K562 (cell line): Measurements from ENCODE around the gene SRSF1. TPM values are rescaled to one million over a fixed set of nuclear protein-coding genes. Genes with fewer than 3 reads are reported as not detected.
A peak's percentile ranks its signal among the peaks of the same experiment; 100 is the strongest.

Experiments used
- ATAC-seq: fragments of 200-7000 bp; cut with Tn5 transposase; 3 replicates; pipeline ENCODE4 v1.9.1; 2020; ENCODE audit warnings: moderate library complexity
- BruUV-seq: library from RNA; stranded (reverse); fragments of 400-500 nt; replicated peaks from 2 replicates; lab custom pipeline; 2021; lab: Mats Ljungman, UMichigan
- CTCF ChIA-PET: fragments of 300-600 bp; formaldehyde crosslinking; extraction: SDS; loops from one replicate; lab custom pipeline; 2021; ENCODE audit warnings: low intra/inter-chr PET ratio; lab: Yijun Ruan, JAX
- POLR2A ChIA-PET: fragments of 300-600, 350-650 bp; sonication (Branson Sonifier 250); formaldehyde crosslinking; extraction: SDS; loops from one replicate; lab custom pipeline; 2021; ENCODE audit warnings: antibody characterized with exemption, inconsistent platforms; lab: Yijun Ruan, JAX
- DNase-seq, 4 experiments: peaks; one replicate each; pipeline versions ENCODE4 v3.0.0 to v3.0.0-alpha.2; 2011 to 2018; ENCODE audit warnings: low spot score in 3 of 4, mixed read lengths in 3 of 4; ENCODE audit errors: extremely low read depth in 1 of 4
- FAIRE-seq: peaks from 2 replicates; lab custom pipeline; 2011; peaks lifted over from hg19 to GRCh38; lab: Jason Lieb, UNC
- H2AFZ ChIP-seq: 2 replicates; pipeline ENCODE4 v1.6.0; 2011; ENCODE audit warnings: low read depth, low read length, control low read depth, inconsistent platforms
- H3K27ac ChIP-seq: fragments of 200-600 bp; 3 replicates; pipeline ENCODE4 v1.8.0; 2011; ENCODE audit warnings: low read depth, mild to moderate bottlenecking, control low read depth, inconsistent platforms, low read length, moderate library complexity, mixed read lengths; ENCODE audit errors: extremely low read depth
- H3K27me3 ChIP-seq, 2 experiments: fragments of 300-600 bp in 1 of 2; 2 replicates in 1 of 2; 3 replicates in 1 of 2; pipeline versions ENCODE4 v1.6.0 to v1.8.0; 2011; ENCODE audit warnings: inconsistent platforms in 2 of 2, low read length in 2 of 2, mild to moderate bottlenecking in 1 of 2, mixed read lengths in 1 of 2, moderate library complexity in 1 of 2; ENCODE audit not compliant: control insufficient read depth in 2 of 2, insufficient read depth in 2 of 2
- H3K36me3 ChIP-seq: fragments of 300-600 bp; 3 replicates; pipeline ENCODE4 v1.8.0; 2011; ENCODE audit warnings: mild to moderate bottlenecking, low read length, inconsistent platforms; ENCODE audit not compliant: control insufficient read depth, insufficient read depth
- H3K4me1 ChIP-seq, 2 experiments: fragments of 200-600 bp in 1 of 2; replicated peaks in 1 of 2; 2 replicates in 1 of 2; 3 replicates in 1 of 2; pipeline versions ENCODE4 v1.5.1 to v1.8.0; 2011; ENCODE audit warnings: inconsistent platforms in 2 of 2, low read length in 2 of 2, mild to moderate bottlenecking in 1 of 2, mixed read lengths in 1 of 2, moderate library complexity in 1 of 2; ENCODE audit not compliant: control insufficient read depth in 2 of 2, insufficient read depth in 2 of 2
- H3K4me2 ChIP-seq: 2 replicates; pipeline ENCODE4 v1.6.1; 2011; ENCODE audit warnings: low read length, control low read depth, inconsistent platforms, mixed read lengths; ENCODE audit not compliant: insufficient read depth
- H3K4me3 ChIP-seq: fragments of 200-600 bp; sonication (generic), shearing (Covaris generic); 2 replicates; pipeline ENCODE4 v1.5.1; 2016; ENCODE audit warnings: control low read depth, inconsistent platforms
- H3K79me2 ChIP-seq: fragments of 200-600 bp; 3 replicates; pipeline ENCODE4 v1.8.0; 2011; ENCODE audit warnings: low read length, inconsistent platforms; ENCODE audit not compliant: control insufficient read depth, insufficient read depth
- H3K9ac ChIP-seq, 2 experiments: 2 replicates each; pipeline versions ENCODE4 v1.6.0 to v1.6.1; 2011; ENCODE audit warnings: low read depth in 2 of 2, low read length in 2 of 2, control low read depth in 1 of 2, inconsistent platforms in 1 of 2, mild to moderate bottlenecking in 1 of 2, mixed read lengths in 1 of 2; ENCODE audit not compliant: insufficient read depth in 1 of 2
- H3K9me1 ChIP-seq: one replicate; pipeline ENCODE4 v1.6.0; 2011; ENCODE audit warnings: inconsistent platforms, mild to moderate bottlenecking, low read length, moderate library complexity; ENCODE audit not compliant: control insufficient read depth, insufficient read depth
- H3K9me3 ChIP-seq: replicated peaks from 2 replicates; pipeline ENCODE4 v1.5.1; 2011; ENCODE audit warnings: low read depth, low read length, inconsistent platforms; ENCODE audit not compliant: control insufficient read depth, insufficient read depth
- H4K20me1 ChIP-seq: replicated peaks from 2 replicates; pipeline ENCODE4 v1.6.1; 2011; ENCODE audit warnings: low read length, inconsistent platforms, mixed read lengths; ENCODE audit not compliant: control insufficient read depth, insufficient read depth
- ARHGAP35 ChIP-seq: fragments of 450-650 bp; IDR thresholded peaks from 2 replicates; pipeline ENCODE4 v1.6.1; 2018; ENCODE audit not compliant: partially characterized antibody
- HNRNPK ChIP-seq: fragments of 200-400 bp; formaldehyde crosslinking; IDR thresholded peaks from one replicate; pipeline ENCODE4 v1.6.1; 2018; ENCODE audit warnings: mild to moderate bottlenecking, low read depth, low read length; ENCODE audit not compliant: poor library complexity, severe bottlenecking
- MEIS2 ChIP-seq: fragments of 450-650 bp; IDR thresholded peaks from 2 replicates; pipeline ENCODE4 v1.6.1; 2014; ENCODE audit warnings: mild to moderate bottlenecking; ENCODE audit not compliant: partially characterized antibody
- TAF15 ChIP-seq: fragments of 200-400 bp; formaldehyde crosslinking; IDR thresholded peaks from 2 replicates; pipeline ENCODE4 v1.6.1; 2017; ENCODE audit warnings: mild to moderate bottlenecking, low read depth, low read length, moderate library complexity
- ZBED1 ChIP-seq: IDR thresholded peaks from 2 replicates; pipeline ENCODE4 v1.6.1; 2014
- ZNF311 ChIP-seq: fragments of 250-450 bp; sonication (Bioruptor Pico); IDR thresholded peaks from 2 replicates; pipeline ENCODE4 v1.4.0; 2020; ENCODE audit warnings: mild to moderate bottlenecking, moderate library complexity
- WGBS: fragments of 100-300 bp; shearing (Covaris generic); methylation state at CpG from one replicate; pipeline ENCODE4 v1.1.6; 2016; ENCODE audit warnings: low coverage, mixed read lengths; ENCODE audit not compliant: insufficient coverage; ENCODE audit errors: missing lambda C conversion rate; 5-methylcytosine and 5-hydroxymethylcytosine counted together
- in situ Hi-C: fragments of 300-500 bp; cut with MboI; formaldehyde crosslinking; loops from 4 replicates; pipeline ENCODE4 v1.15.0; 2018; ENCODE audit warnings: inconsistent platforms, mixed read lengths
- intact Hi-C: fragments of 100-400 bp; cut with micrococcal nuclease; formaldehyde crosslinking; loops from 2 replicates; pipeline ENCODE4 v1.14.2; 2022
- polyA plus RNA-seq, 8 experiments: library from polyadenylated mRNA; depleted of rRNA in 4 of 8; stranded (reverse) in 5 of 8; unstranded in 3 of 8; fragments of >200 nt; fragmentation: Nextera tagmentation in 2 of 8; fragmentation: Illumina TruSeq in 1 of 8; extraction: Ambion mirVana in 2 of 8; extraction: Trizol in 1 of 8; gene quantifications; 2 replicates each; pipeline versions ENCODE4 v1.2.1 to v1.2.3, GENCODE V29; 2011 to 2014; ENCODE audit warnings: inconsistent platforms in 1 of 8, missing spikeins in 1 of 8
- total RNA-seq, 7 experiments: library from RNA; depleted of rRNA in 6 of 7; stranded (reverse); fragments of >200 nt in 6 of 7; fragmentation: Illumina TruSeq in 2 of 7; extraction: Trizol in 2 of 7; gene quantifications; 2 replicates each; pipeline versions ENCODE4 v1.2.1 to v1.2.3, GENCODE V29; 2011 to 2021; ENCODE audit warnings: low replicate concordance in 1 of 7
- TF ChIP-seq, protein P1 (sequence below), 2 experiments: fragments of 450-650 bp in 1 of 2; sonication (generic) in 1 of 2; formaldehyde crosslinking in 1 of 2; IDR thresholded peaks in 1 of 2; conservative IDR thresholded peaks in 1 of 2; 2 replicates each; pipeline versions ENCODE4 v1.6.1 to v1.8.1; 2016 to 2023; ENCODE audit warnings: mild to moderate bottlenecking in 2 of 2, moderate library complexity in 2 of 2, inconsistent platforms in 1 of 2, missing genetic modification reagents in 1 of 2
- TF ChIP-seq, protein P2 (sequence below), 2 experiments: IDR thresholded peaks in 1 of 2; conservative IDR thresholded peaks in 1 of 2; 2 replicates each; pipeline ENCODE4 v1.6.1; 2016; ENCODE audit warnings: low read depth in 2 of 2, mild to moderate bottlenecking in 1 of 2, missing compliant biosample characterization in 1 of 2, missing genetic modification characterization in 1 of 2, moderate library complexity in 1 of 2

The SRSF1 gene
- total and polyA plus RNA-seq, 9 of the 15 experiments (the other 6 are each of a cell fraction or from before 2014, with no cell fraction given) = 77.8 to 559 (median 442) TPM

DNA sequence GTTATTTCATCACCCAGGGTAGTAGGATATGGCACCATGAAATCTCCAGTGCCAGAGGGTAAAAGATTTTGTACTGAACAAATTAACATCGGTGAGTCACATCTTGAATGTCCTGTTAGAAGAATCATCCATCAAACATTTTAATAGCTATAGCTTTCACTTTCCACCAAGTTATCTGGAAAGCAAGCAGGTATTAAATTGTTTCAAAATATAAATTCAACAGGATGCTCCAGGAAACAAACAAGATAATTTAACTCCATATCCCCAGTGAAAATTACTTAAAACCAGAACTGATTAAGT is 21.4 kb downstream of the SRSF1 start:
- Histone ChIP-seq H3K27ac (no peak overlapping the region), H3K79me2 (peaks cover 59% of the 10 kb centered on the region)
- intact Hi-C loops = no loop called here
- no peak for DNase-seq
- peak; percentile 26 for TF ChIP-seq MEIS2
- TF ChIP-seq, protein P1, sequence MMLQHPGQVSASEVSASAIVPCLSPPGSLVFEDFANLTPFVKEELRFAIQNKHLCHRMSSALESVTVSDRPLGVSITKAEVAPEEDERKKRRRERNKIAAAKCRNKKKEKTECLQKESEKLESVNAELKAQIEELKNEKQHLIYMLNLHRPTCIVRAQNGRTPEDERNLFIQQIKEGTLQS (IDR thresholded peaks at IDR 0.05) = peak; percentile 47
- TF ChIP-seq, protein P1 (CRISPR knock-in tag; conservative IDR thresholded peaks at IDR 0.05) = no peak
- TF ChIP-seq ZNF311 = no peak
- TF ChIP-seq ARHGAP35 = no peak
- no peak for TF ChIP-seq HNRNPK
- TF ChIP-seq, protein P2, sequence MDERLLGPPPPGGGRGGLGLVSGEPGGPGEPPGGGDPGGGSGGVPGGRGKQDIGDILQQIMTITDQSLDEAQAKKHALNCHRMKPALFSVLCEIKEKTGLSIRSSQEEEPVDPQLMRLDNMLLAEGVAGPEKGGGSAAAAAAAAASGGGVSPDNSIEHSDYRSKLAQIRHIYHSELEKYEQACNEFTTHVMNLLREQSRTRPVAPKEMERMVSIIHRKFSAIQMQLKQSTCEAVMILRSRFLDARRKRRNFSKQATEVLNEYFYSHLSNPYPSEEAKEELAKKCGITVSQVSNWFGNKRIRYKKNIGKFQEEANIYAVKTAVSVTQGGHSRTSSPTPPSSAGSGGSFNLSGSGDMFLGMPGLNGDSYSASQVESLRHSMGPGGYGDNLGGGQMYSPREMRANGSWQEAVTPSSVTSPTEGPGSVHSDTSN (CRISPR knock-in tag; IDR thresholded peaks at IDR 0.05; ENCODE audit: low read depth) = no peak
- TF ChIP-seq, protein P2 (tag; conservative IDR thresholded peaks at IDR 0.05; ENCODE audit: low read depth) = 0 out of 2 replicates have a peak, but pooled peaks have one; percentile 38
- TF ChIP-seq TAF15 = no peak
- no peak for TF ChIP-seq ZBED1
- TF ChIP-seq, all 486 proteins: peak for 3
- no peaks in the 10 kb centered on the region for H3K27me3 ChIP-seq
- POLR2A ChIA-PET = interaction anchor here (0.6 to 3.0 kb wide), 7 partner anchors 8 to 29 kb away, joined by 3 to 24 read pairs (median 5); partner anchors contain the start of gene SRSF1
- in situ Hi-C loops = no loop called here
- no peak for ATAC-seq
- H3K9me3 ChIP-seq = no peaks in the 10 kb centered on the region
- no peak for FAIRE-seq
- H2AFZ ChIP-seq = no peak overlapping the region
- no peak overlapping the region for H3K4me2 ChIP-seq
- peaks cover 44% of the 10 kb centered on the region for H3K36me3 ChIP-seq
- no peak overlapping the region for H3K9ac ChIP-seq
- H3K9me1 ChIP-seq = no peaks in the 10 kb centered on the region
- peaks cover 12 to 26% of the 10 kb centered on the region in 2 experiments; a peak in 3 of 5 replicates for H3K4me1 ChIP-seq
- H3K4me3 ChIP-seq = no peak overlapping the region
- WGBS = 6% methylated on average over 1 of the region's 1 CpG
- CTCF ChIA-PET = no interaction called here
- H4K20me1 ChIP-seq = peaks cover 5% of the 10 kb centered on the region; the same call in 1 of the 2 replicates
- BruUV-seq = no TSS peak
